A549 (cell line): ENCODE measurements around the gene SEMA3C. TPM values are rescaled to one million over a fixed set of nuclear protein-coding genes. Genes with fewer than 3 reads are reported as not detected.

Experiments
- ATAC-seq, 2 experiments: fragments of 200-7000 bp in 1 of 2; fragments of >200 bp in 1 of 2; cut with Nextera tagmentation in 1 of 2; cut with Tn5 transposase in 1 of 2; 3 replicates each; pipeline versions ENCODE4 v1.8.0 to v1.9.1; 2018 to 2020; ENCODE audit warnings: mild to moderate bottlenecking in 1 of 2, moderate library complexity in 1 of 2
- CTCF ChIA-PET: fragments of 300-600 bp; sonication (Branson Sonifier 250); formaldehyde crosslinking; extraction: SDS; loops from one replicate; lab custom pipeline; 2021; ENCODE audit warnings: antibody characterized with exemption, inconsistent platforms; lab: Yijun Ruan, JAX
- POLR2A ChIA-PET: fragments of 350-600 bp; formaldehyde crosslinking; extraction: SDS; loops from one replicate; lab custom pipeline; 2021; ENCODE audit warnings: antibody characterized with exemption, inconsistent platforms; lab: Yijun Ruan, JAX
- DNase-seq, 2 experiments: peaks; one replicate each; pipeline versions ENCODE4 v3.0.0 to v3.0.0-alpha.2; 2011 to 2016; ENCODE audit warnings: low read depth in 1 of 2, low spot score in 1 of 2
- FAIRE-seq: peaks from 2 replicates; lab custom pipeline; 2011; peaks lifted over from hg19 to GRCh38; lab: Jason Lieb, UNC
- H3K27ac ChIP-seq, 2 experiments: fragments of >200 bp; sonication (Bioruptor Twin); formaldehyde crosslinking; 3 replicates each; pipeline ENCODE4 v1.5.1; 2016 to 2017
- H3K4me1 ChIP-seq: fragments of >200 bp; sonication (Bioruptor Twin); formaldehyde crosslinking; 3 replicates; pipeline ENCODE4 v1.6.1; 2016
- H3K4me2 ChIP-seq: fragments of >200 bp; sonication (Bioruptor Twin); formaldehyde crosslinking; 3 replicates; pipeline ENCODE4 v1.6.1; 2016
- H3K4me3 ChIP-seq: fragments of >200 bp; sonication (Bioruptor Twin); formaldehyde crosslinking; 3 replicates; pipeline ENCODE4 v1.5.1; 2016
- H3K9me3 ChIP-seq: fragments of >200 bp; sonication (Bioruptor Twin); formaldehyde crosslinking; 3 replicates; pipeline ENCODE4 v1.6.1; 2016
- CBX8 ChIP-seq: fragments of 200-600 bp; sonication (generic); IDR thresholded peaks from 2 replicates; pipeline ENCODE4 v1.6.1; 2016
- CEBPB ChIP-seq, 2 experiments: fragments of >200 bp in 1 of 2; sonication (Bioruptor Twin) in 1 of 2; formaldehyde crosslinking in 1 of 2; IDR thresholded peaks; 2 replicates each; pipeline ENCODE4 v1.6.1; 2012 to 2016
- E2F6 ChIP-seq: IDR thresholded peaks from 2 replicates; pipeline ENCODE4 v1.6.1; 2012; ENCODE audit warnings: low read depth, borderline replicate concordance
- EHF ChIP-seq: fragments of 250-450 bp; sonication (Bioruptor Pico); IDR thresholded peaks from 2 replicates; pipeline ENCODE4 v1.5.0; 2020; ENCODE audit warnings: mild to moderate bottlenecking
- EP300 ChIP-seq, 2 experiments: fragments of >200 bp; sonication (Bioruptor Twin); formaldehyde crosslinking; IDR thresholded peaks; 2 replicates in 1 of 2; 3 replicates in 1 of 2; pipeline ENCODE4 v1.6.1; 2016 to 2017
- FOSL2 ChIP-seq, 2 experiments: fragments of 450-650 bp in 1 of 2; fragments of >200 bp in 1 of 2; sonication (Bioruptor Twin) in 1 of 2; formaldehyde crosslinking; IDR thresholded peaks; 2 replicates each; pipeline versions ENCODE4 v1.5.0 to v1.6.1; 2016 to 2020; ENCODE audit warnings: mild to moderate bottlenecking in 1 of 2, moderate library complexity in 1 of 2
- GATA3 ChIP-seq: IDR thresholded peaks from 2 replicates; pipeline ENCODE4 v1.6.1; 2012; ENCODE audit warnings: borderline replicate concordance
- JUNB ChIP-seq: fragments of >200 bp; sonication (Bioruptor Twin); formaldehyde crosslinking; IDR thresholded peaks from 2 replicates; pipeline ENCODE4 v1.6.1; 2016
- MAFK ChIP-seq: fragments of 450-650 bp; IDR thresholded peaks from 2 replicates; pipeline ENCODE4 v1.6.1; 2014; ENCODE audit not compliant: partially characterized antibody
- RARB ChIP-seq: fragments of 250-450 bp; sonication (Bioruptor Pico); IDR thresholded peaks from 2 replicates; pipeline ENCODE4 v1.8.0; 2021; ENCODE audit warnings: mild to moderate bottlenecking, moderate library complexity
- RNF2 ChIP-seq: fragments of 200-600 bp; sonication (generic); IDR thresholded peaks from 2 replicates; pipeline ENCODE4 v1.6.1; 2016; ENCODE audit warnings: low read depth, mild to moderate bottlenecking, antibody characterized with exemption, moderate library complexity, borderline replicate concordance
- TFCP2L1 ChIP-seq: fragments of 250-450 bp; sonication (Bioruptor Pico); IDR thresholded peaks from 2 replicates; pipeline ENCODE4 v1.5.0; 2021; ENCODE audit warnings: mild to moderate bottlenecking
- TP53 ChIP-seq: fragments of 250-450 bp; sonication (Bioruptor Pico); IDR thresholded peaks from 2 replicates; pipeline ENCODE4 v1.5.0; 2021; ENCODE audit warnings: mild to moderate bottlenecking, moderate library complexity
- ZC3H11A ChIP-seq: fragments of 450-650 bp; IDR thresholded peaks from 2 replicates; pipeline ENCODE4 v1.6.1; 2014; ENCODE audit warnings: antibody characterized with exemption, mild to moderate bottlenecking
- ZFP36 ChIP-seq: fragments of 450-650 bp; IDR thresholded peaks from 2 replicates; pipeline ENCODE4 v1.6.1; 2014; ENCODE audit warnings: borderline replicate concordance; ENCODE audit not compliant: partially characterized antibody
- ZSCAN20 ChIP-seq: fragments of 250-450 bp; sonication (Bioruptor Pico); IDR thresholded peaks from 2 replicates; pipeline ENCODE4 v1.8.0; 2022; ENCODE audit warnings: mild to moderate bottlenecking, moderate library complexity
- WGBS: methylation state at CpG from one replicate; pipeline ENCODE4 v1.1.6; 2017; ENCODE audit errors: missing lambda C conversion rate; 5-methylcytosine and 5-hydroxymethylcytosine counted together
- polyA plus RNA-seq, 4 experiments: library from polyadenylated mRNA; depleted of rRNA in 3 of 4; stranded (reverse); fragments of >200 nt; fragmentation: RNase III in 1 of 4; extraction: RNeasy Plus Mini Kit Qiagen cat#74134 plus additional on column Dnase treatment in 1 of 4; gene quantifications; 2 replicates in 3 of 4; 3 replicates in 1 of 4; pipeline ENCODE4 v1.2.3, GENCODE V29; 2011 to 2017
- TF ChIP-seq, protein P1 (sequence below): fragments of 150-350 bp; IDR thresholded peaks from 2 replicates; pipeline ENCODE4 v1.6.1; 2014; ENCODE audit warnings: low read depth, mild to moderate bottlenecking, low read length
- TF ChIP-seq, protein P2 (sequence below): fragments of >200 bp; sonication (Bioruptor Twin); formaldehyde crosslinking; IDR thresholded peaks from 3 replicates; pipeline ENCODE4 v1.5.1; 2016
- TF ChIP-seq, protein P3 (sequence below): fragments of >200 bp; sonication (Bioruptor Twin); formaldehyde crosslinking; IDR thresholded peaks from 2 replicates; pipeline ENCODE4 v1.6.1; 2016
- TF ChIP-seq, protein P4 (sequence below): fragments of 200-600 bp; sonication (generic); IDR thresholded peaks from 2 replicates; pipeline ENCODE4 v1.6.1; 2016; ENCODE audit warnings: antibody characterized with exemption, mild to moderate bottlenecking, moderate library complexity

Gene SEMA3C
- polyA plus RNA-seq, 2 of the 4 experiments (the other 2 are of a cell fraction): 78.1 to 212 TPM

DNA sequence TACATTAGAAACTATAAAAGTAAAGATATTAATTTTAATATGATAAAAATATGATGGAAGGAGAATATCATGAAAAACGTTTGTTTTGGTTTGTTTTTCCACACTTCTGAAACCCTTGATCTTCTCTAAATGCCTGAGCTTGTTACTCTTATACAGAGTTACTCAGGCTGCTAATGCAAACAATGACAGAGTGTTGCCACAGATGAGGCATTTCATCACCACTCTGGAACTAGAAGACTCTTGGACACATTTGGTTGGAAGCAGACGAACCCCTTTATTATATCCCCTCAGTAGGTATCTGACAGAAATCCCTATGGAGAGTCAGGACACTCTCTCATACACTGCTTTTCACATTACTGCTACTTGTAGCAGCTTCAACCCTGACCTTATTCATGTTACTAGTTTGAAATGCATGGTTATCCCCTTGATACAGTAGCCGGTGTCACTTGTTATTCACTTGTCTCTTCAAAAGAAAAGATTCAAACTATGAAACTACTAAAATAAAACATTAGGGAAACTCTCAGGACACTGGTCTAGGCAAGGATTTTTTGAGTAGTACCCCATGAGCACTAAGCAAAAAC lies 66.9 kb downstream of the SEMA3C start:
- Histone ChIP-seq H3K4me1 (peaks cover 74% of the 10 kb centered on the region), H3K9me3 (peaks cover 2% of the 10 kb centered on the region; the same call in 1 of the 3 replicates), H3K27ac (peak overlapping the region; percentile 60 to 79), H3K4me3 (no peak overlapping the region; the same call in 2 of the 3 replicates), H3K4me2 (peak overlapping the region; percentile 55)
- POLR2A ChIA-PET: interaction anchor here (0.6 to 0.9 kb wide), 2 partner anchors 13 to 32 kb away, joined by 3 read pairs; no protein-coding TSS in a partner anchor
- WGBS: 17% methylated on average over 3 of the region's 3 CpGs
- peak in 1 of 2 experiments; percentile 72 for DNase-seq
- peak; percentile 92 to 95 for TF ChIP-seq CEBPB (IDR thresholded peaks at IDR 0.05)
- TF ChIP-seq, protein P1, sequence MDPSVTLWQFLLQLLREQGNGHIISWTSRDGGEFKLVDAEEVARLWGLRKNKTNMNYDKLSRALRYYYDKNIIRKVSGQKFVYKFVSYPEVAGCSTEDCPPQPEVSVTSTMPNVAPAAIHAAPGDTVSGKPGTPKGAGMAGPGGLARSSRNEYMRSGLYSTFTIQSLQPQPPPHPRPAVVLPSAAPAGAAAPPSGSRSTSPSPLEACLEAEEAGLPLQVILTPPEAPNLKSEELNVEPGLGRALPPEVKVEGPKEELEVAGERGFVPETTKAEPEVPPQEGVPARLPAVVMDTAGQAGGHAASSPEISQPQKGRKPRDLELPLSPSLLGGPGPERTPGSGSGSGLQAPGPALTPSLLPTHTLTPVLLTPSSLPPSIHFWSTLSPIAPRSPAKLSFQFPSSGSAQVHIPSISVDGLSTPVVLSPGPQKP: no peak
- TF ChIP-seq, protein P2, sequence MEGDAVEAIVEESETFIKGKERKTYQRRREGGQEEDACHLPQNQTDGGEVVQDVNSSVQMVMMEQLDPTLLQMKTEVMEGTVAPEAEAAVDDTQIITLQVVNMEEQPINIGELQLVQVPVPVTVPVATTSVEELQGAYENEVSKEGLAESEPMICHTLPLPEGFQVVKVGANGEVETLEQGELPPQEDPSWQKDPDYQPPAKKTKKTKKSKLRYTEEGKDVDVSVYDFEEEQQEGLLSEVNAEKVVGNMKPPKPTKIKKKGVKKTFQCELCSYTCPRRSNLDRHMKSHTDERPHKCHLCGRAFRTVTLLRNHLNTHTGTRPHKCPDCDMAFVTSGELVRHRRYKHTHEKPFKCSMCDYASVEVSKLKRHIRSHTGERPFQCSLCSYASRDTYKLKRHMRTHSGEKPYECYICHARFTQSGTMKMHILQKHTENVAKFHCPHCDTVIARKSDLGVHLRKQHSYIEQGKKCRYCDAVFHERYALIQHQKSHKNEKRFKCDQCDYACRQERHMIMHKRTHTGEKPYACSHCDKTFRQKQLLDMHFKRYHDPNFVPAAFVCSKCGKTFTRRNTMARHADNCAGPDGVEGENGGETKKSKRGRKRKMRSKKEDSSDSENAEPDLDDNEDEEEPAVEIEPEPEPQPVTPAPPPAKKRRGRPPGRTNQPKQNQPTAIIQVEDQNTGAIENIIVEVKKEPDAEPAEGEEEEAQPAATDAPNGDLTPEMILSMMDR: no peak
- peak; percentile 40 for TF ChIP-seq JUNB
- TF ChIP-seq, protein P3, sequence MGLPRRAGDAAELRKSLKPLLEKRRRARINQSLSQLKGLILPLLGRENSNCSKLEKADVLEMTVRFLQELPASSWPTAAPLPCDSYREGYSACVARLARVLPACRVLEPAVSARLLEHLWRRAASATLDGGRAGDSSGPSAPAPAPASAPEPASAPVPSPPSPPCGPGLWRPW: peak; percentile 82
- TF ChIP-seq, protein P4, sequence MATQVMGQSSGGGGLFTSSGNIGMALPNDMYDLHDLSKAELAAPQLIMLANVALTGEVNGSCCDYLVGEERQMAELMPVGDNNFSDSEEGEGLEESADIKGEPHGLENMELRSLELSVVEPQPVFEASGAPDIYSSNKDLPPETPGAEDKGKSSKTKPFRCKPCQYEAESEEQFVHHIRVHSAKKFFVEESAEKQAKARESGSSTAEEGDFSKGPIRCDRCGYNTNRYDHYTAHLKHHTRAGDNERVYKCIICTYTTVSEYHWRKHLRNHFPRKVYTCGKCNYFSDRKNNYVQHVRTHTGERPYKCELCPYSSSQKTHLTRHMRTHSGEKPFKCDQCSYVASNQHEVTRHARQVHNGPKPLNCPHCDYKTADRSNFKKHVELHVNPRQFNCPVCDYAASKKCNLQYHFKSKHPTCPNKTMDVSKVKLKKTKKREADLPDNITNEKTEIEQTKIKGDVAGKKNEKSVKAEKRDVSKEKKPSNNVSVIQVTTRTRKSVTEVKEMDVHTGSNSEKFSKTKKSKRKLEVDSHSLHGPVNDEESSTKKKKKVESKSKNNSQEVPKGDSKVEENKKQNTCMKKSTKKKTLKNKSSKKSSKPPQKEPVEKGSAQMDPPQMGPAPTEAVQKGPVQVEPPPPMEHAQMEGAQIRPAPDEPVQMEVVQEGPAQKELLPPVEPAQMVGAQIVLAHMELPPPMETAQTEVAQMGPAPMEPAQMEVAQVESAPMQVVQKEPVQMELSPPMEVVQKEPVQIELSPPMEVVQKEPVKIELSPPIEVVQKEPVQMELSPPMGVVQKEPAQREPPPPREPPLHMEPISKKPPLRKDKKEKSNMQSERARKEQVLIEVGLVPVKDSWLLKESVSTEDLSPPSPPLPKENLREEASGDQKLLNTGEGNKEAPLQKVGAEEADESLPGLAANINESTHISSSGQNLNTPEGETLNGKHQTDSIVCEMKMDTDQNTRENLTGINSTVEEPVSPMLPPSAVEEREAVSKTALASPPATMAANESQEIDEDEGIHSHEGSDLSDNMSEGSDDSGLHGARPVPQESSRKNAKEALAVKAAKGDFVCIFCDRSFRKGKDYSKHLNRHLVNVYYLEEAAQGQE: no peak
- TF ChIP-seq ZSCAN20: no peak
- peak; percentile 32; the same call in 1 of the 2 replicates for TF ChIP-seq GATA3
- no peak for TF ChIP-seq RNF2
- TF ChIP-seq FOSL2 (IDR thresholded peaks at IDR 0.05): no peak
- peak; percentile 65 for TF ChIP-seq FOSL2 (CRISPR knock-in tag; IDR thresholded peaks at IDR 0.05)
- no peak for FAIRE-seq
- peak; percentile 92 to 99 for ATAC-seq
- CTCF ChIA-PET: interaction anchor here (0.8 to 1.2 kb wide), 2 partner anchors 18 to 85 kb away, joined by 3 read pairs; no protein-coding TSS in a partner anchor

GRCh38 chr7:80848841-80849240 lies 70.0 kb downstream of the SEMA3C start:
- Histone ChIP-seq H3K4me3 (no peak overlapping the region), H3K9me3 (peaks cover 2% of the 10 kb centered on the region; the same call in 1 of the 3 replicates), H3K27ac (no peak overlapping the region), H3K4me2 (no peak overlapping the region), H3K4me1 (peaks cover 79% of the 10 kb centered on the region)
- 94% methylated on average over 5 of the region's 5 CpGs for WGBS
- no peak for FAIRE-seq
- no peak for DNase-seq
- CTCF ChIA-PET: interaction anchor here (1.1 kb wide), 1 partner anchor 10 kb away, joined by 3 read pairs; no protein-coding TSS in a partner anchor
- POLR2A ChIA-PET: no interaction called here
- no peak for TF ChIP-seq EP300 (IDR thresholded peaks at IDR 0.05)
- TF ChIP-seq ZC3H11A: no peak
- TF ChIP-seq TFCP2L1 (CRISPR knock-in tag): no peak
- no peak for TF ChIP-seq MAFK
- TF ChIP-seq RARB (CRISPR knock-in tag): no peak
- TF ChIP-seq EHF (CRISPR knock-in tag): no peak
- no peak for TF ChIP-seq E2F6
- TF ChIP-seq CBX8: no peak
- TF ChIP-seq TP53 (CRISPR knock-in tag): no peak
- TF ChIP-seq ZFP36: no peak
- TF ChIP-seq, all 56 proteins: peak for 0
- ATAC-seq: no peak
